ENCODE data around the gene PON3. TPM values are rescaled to one million over a fixed set of nuclear protein-coding genes. Genes with fewer than 3 reads are reported as not detected.

Gene PON3
- total and polyA plus RNA-seq, 2 experiments from 2014 or later, result 0.45 TPM; not detected in 1

- peak overlapping the region; percentile 38 for H2AFZ ChIP-seq
- H3K36me3 ChIP-seq (replicated peaks; ENCODE audit: insufficient read depth, low read depth), result no peaks in the 10 kb centered on the region
- peaks cover 7% of the 10 kb centered on the region for H3K4me1 ChIP-seq (ENCODE audit: insufficient read depth)
- 67% methylated on average over 4 of the region's 4 CpGs for WGBS (ENCODE audit: low lambda C conversion rate, missing lambda C conversion rate)
- peak overlapping the region; percentile 52 for H3K4me2 ChIP-seq
- H3K79me2 ChIP-seq, result no peaks in the 10 kb centered on the region
- H3K27me3 ChIP-seq, result no peaks in the 10 kb centered on the region
- DNase-seq (ENCODE audit: low spot score), result no peak
- no peaks in the 10 kb centered on the region for H4K20me1 ChIP-seq (ENCODE audit: insufficient read depth, poor library complexity, severe bottlenecking)
- no peak for TF ChIP-seq EZH2 (IDR thresholded peaks at IDR 0.05; ENCODE audit: borderline replicate concordance)
- TF ChIP-seq EZH2phosphoT487 (IDR thresholded peaks at IDR 0.05; ENCODE audit: low read depth, severe bottlenecking, unreplicated experiment), result no peak
- TF ChIP-seq CTCF (IDR thresholded peaks at IDR 0.05; ENCODE audit: poor library complexity), result no peak
- H3K27ac ChIP-seq, result no peak overlapping the region
- H3K4me3 ChIP-seq, result no peak overlapping the region
- no peaks in the 10 kb centered on the region for H3K9me2 ChIP-seq (replicated peaks; ENCODE audit: insufficient read depth)
- no peaks in the 10 kb centered on the region for H3K9me3 ChIP-seq (ENCODE audit: low read depth)
Measured at GRCh38 chr7:95330204-95330960, 65.8 kb downstream of the PON3 start.

GRCh38 chr7:95327356-95327755 is 68.8 kb downstream of the PON3 start:
- no peaks in the 10 kb centered on the region for H3K79me2 ChIP-seq
- H3K4me2 ChIP-seq, result no peak overlapping the region
- 81% methylated on average over 3 of the region's 3 CpGs for WGBS (ENCODE audit: low lambda C conversion rate, missing lambda C conversion rate)
- TF ChIP-seq EZH2 (IDR thresholded peaks at IDR 0.05; ENCODE audit: borderline replicate concordance), result no peak
- no peak for TF ChIP-seq EZH2phosphoT487 (IDR thresholded peaks at IDR 0.05; ENCODE audit: low read depth, severe bottlenecking, unreplicated experiment)
- no peak for TF ChIP-seq CTCF (IDR thresholded peaks at IDR 0.05; ENCODE audit: poor library complexity)
- H3K27ac ChIP-seq, result no peak overlapping the region
- H3K9me3 ChIP-seq (ENCODE audit: low read depth), result no peaks in the 10 kb centered on the region
- peaks cover 3% of the 10 kb centered on the region for H3K27me3 ChIP-seq
- no peaks in the 10 kb centered on the region for H4K20me1 ChIP-seq (ENCODE audit: insufficient read depth, poor library complexity, severe bottlenecking)
- no peak overlapping the region for H2AFZ ChIP-seq
- H3K9me2 ChIP-seq (replicated peaks; ENCODE audit: insufficient read depth), result no peaks in the 10 kb centered on the region
- H3K4me3 ChIP-seq, result no peak overlapping the region
- H3K4me1 ChIP-seq (ENCODE audit: insufficient read depth), result no peaks in the 10 kb centered on the region
- no peak for DNase-seq (ENCODE audit: low spot score)
- H3K36me3 ChIP-seq (replicated peaks; ENCODE audit: insufficient read depth, low read depth), result no peaks in the 10 kb centered on the region

GRCh38 chr7:95324431-95324830 is 71.7 kb downstream of the PON3 start, which contains the start of gene PON1:
PON1 (minus strand) TSS chr7:95324532; CDS start chr7:95324475, 57 bp downstream.
- 16% methylated on average over 19 of the region's 20 CpGs for WGBS (ENCODE audit: low lambda C conversion rate, missing lambda C conversion rate)
- peaks cover 3% of the 10 kb centered on the region for H3K27me3 ChIP-seq
- H3K36me3 ChIP-seq (replicated peaks; ENCODE audit: insufficient read depth, low read depth), result no peaks in the 10 kb centered on the region
- H3K4me3 ChIP-seq, result no peak within 1 kb of the TSS
- H3K4me1 ChIP-seq (ENCODE audit: insufficient read depth), result peaks cover 5% of the 10 kb centered on the region
- H4K20me1 ChIP-seq (ENCODE audit: insufficient read depth, poor library complexity, severe bottlenecking), result no peaks in the 10 kb centered on the region
- DNase-seq (ENCODE audit: low spot score), result peak; percentile 41
- H3K79me2 ChIP-seq, result no peaks in the 10 kb centered on the region
- peak within 1 kb of the TSS; percentile 44 for H2AFZ ChIP-seq
- no peaks in the 10 kb centered on the region for H3K9me3 ChIP-seq (ENCODE audit: low read depth)
- peak within 1 kb of the TSS; percentile 69 for H3K4me2 ChIP-seq
- TF ChIP-seq EZH2phosphoT487 (IDR thresholded peaks at IDR 0.05; ENCODE audit: low read depth, severe bottlenecking, unreplicated experiment) (no peak), EZH2 (IDR thresholded peaks at IDR 0.05; ENCODE audit: borderline replicate concordance) (no peak), CTCF (IDR thresholded peaks at IDR 0.05; ENCODE audit: poor library complexity) (no peak)
- H3K27ac ChIP-seq, result no peak within 1 kb of the TSS
- H3K9me2 ChIP-seq (replicated peaks; ENCODE audit: insufficient read depth), result no peaks in the 10 kb centered on the region
